ENCODE results near the gene SAMD4B. TPM values are rescaled to one million over a fixed set of nuclear protein-coding genes. Genes with fewer than 3 reads are reported as not detected.

SAMD4B gene
- total RNA-seq, 1 experiment from 2014 or later: 164 TPM

DNA sequence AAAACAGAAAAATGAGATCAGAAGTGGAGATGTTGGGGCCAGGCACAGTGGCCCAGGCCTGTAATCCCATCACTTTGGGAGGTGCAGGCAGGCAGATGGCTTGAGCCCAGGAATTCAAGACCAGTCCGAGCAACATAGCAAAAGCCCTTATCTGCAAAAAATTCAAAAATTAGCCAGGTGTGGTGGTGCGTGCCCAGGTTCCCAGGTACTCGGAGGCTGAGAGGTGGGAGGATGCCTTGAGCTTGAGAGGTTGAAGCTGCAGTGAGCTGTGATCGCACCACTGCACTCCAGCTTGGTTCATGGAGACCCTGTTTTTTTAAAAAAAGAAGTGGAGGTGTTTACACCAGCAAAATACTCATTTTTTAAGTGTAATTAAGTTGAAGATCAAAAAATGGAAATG is 57.8 kb downstream of the SAMD4B start (continued):
- TF ChIP-seq ATF6 (CRISPR knock-in tag; IDR thresholded peaks at IDR 0.05) (no peak), ZNF317 (CRISPR knock-in tag; IDR thresholded peaks at IDR 0.05; ENCODE audit: borderline replicate concordance, low read depth) (no peak)

- Mint-ChIP-seq H3K36me3 (peaks cover 2% of the 10 kb centered on the region; the same call in 1 of the 2 replicates), H3K4me1 (peaks cover 42% of the 10 kb centered on the region), H3K9me3 (no peaks in the 10 kb centered on the region), H3K4me3 (no peak overlapping the region; the same call in 1 of the 2 replicates), H3K27ac (peak overlapping the region; percentile 81), H3K27me3 (ENCODE audit: low read depth) (no peaks in the 10 kb centered on the region)
- ATAC-seq (no peak), DNase-seq (ENCODE audit: low spot score) (no peak)
- TF ChIP-seq NFE2L1 (CRISPR knock-in tag; IDR thresholded peaks at IDR 0.05) (no peak), TEAD1 (CRISPR knock-in tag; IDR thresholded peaks at IDR 0.05) (no peak), GRHL2 (CRISPR knock-in tag; IDR thresholded peaks at IDR 0.05; ENCODE audit: insufficient replicate concordance, severe bottlenecking) (no peak), ZNF263 (CRISPR knock-in tag; IDR thresholded peaks at IDR 0.05; ENCODE audit: low read depth) (no peak), STAT6 (CRISPR knock-in tag; conservative IDR thresholded peaks at IDR 0.05; ENCODE audit: low read depth) (no peak), JAZF1 (CRISPR knock-in tag; IDR thresholded peaks at IDR 0.05) (no peak)
- CTCF ChIA-PET: interaction anchor here (1.8 to 2.4 kb wide), 3 partner anchors 10 to 73 kb away, joined by 4 to 12 read pairs (median 9); partner anchors contain the start of genes MED29, PAF1 and PLEKHG2
- POLR2A ChIA-PET: interaction anchor here (1.1 to 3.5 kb wide), 4 partner anchors 10 to 31 kb away, joined by 3 to 25 read pairs (median 6); partner anchors contain the start of genes MED29 and PAF1
Observed at GRCh38 chr19:39401070-39401548, 58.9 kb downstream of the SAMD4B start.

- peak overlapping the region; percentile 81 for H3K27ac Mint-ChIP-seq
- CTCF ChIA-PET: interaction anchor here (0.7 to 2.4 kb wide), 5 partner anchors 10 to 198 kb away, joined by 3 to 12 read pairs (median 4); partner anchors contain the start of genes MED29, PAF1, PLEKHG2 and SYCN
- DNase-seq (ENCODE audit: low spot score) (no peak), ATAC-seq (no peak)
- H3K9me3 Mint-ChIP-seq: no peaks in the 10 kb centered on the region
- peak overlapping the region; percentile 91 for H3K4me3 Mint-ChIP-seq
- no peaks in the 10 kb centered on the region for H3K27me3 Mint-ChIP-seq (ENCODE audit: low read depth)
- peaks cover 2% of the 10 kb centered on the region; the same call in 1 of the 2 replicates for H3K36me3 Mint-ChIP-seq
- peaks cover 45% of the 10 kb centered on the region for H3K4me1 Mint-ChIP-seq
- POLR2A ChIA-PET: interaction anchor here (0.6 to 3.5 kb wide), 7 partner anchors 9 to 34 kb away, joined by 3 to 25 read pairs (median 4); partner anchors contain the start of genes MED29, PAF1 and RPS16
- TF ChIP-seq ZNF423 (CRISPR knock-in tag; IDR thresholded peaks at IDR 0.05) (no peak), ELF4 (CRISPR knock-in tag; IDR thresholded peaks at IDR 0.05; ENCODE audit: low read depth) (no peak), ZNF317 (CRISPR knock-in tag; IDR thresholded peaks at IDR 0.05; ENCODE audit: borderline replicate concordance, low read depth) (no peak), CDX4 (CRISPR knock-in tag; IDR thresholded peaks at IDR 0.05; ENCODE audit: borderline replicate concordance) (no peak), PRRX2 (CRISPR knock-in tag; IDR thresholded peaks at IDR 0.05) (no peak), SP1 (CRISPR knock-in tag; conservative IDR thresholded peaks at IDR 0.05) (no peak), GTF2I (CRISPR knock-in tag; conservative IDR thresholded peaks at IDR 0.05) (no peak), ZNF121 (CRISPR knock-in tag; IDR thresholded peaks at IDR 0.05) (peak; percentile 100), ZNF396 (CRISPR knock-in tag; IDR thresholded peaks at IDR 0.05; ENCODE audit: borderline replicate concordance) (no peak), ZNF671 (CRISPR knock-in tag; IDR thresholded peaks at IDR 0.05) (no peak), MYBL2 (CRISPR knock-in tag; IDR thresholded peaks at IDR 0.05) (no peak), CBFB (CRISPR knock-in tag; IDR thresholded peaks at IDR 0.05; ENCODE audit: low read depth) (no peak), E2F1 (CRISPR knock-in tag; IDR thresholded peaks at IDR 0.05) (no peak), MAX (CRISPR knock-in tag; IDR thresholded peaks at IDR 0.05) (0 out of 2 replicates have a peak, but pooled peaks have one; percentile 28), ESRRA (CRISPR knock-in tag; IDR thresholded peaks at IDR 0.05; ENCODE audit: borderline replicate concordance) (no peak), GABPB1 (CRISPR knock-in tag; IDR thresholded peaks at IDR 0.05) (peak; percentile 52; the same call in 1 of the 2 replicates)
Observed at GRCh38 chr19:39401549-39402345, 59.5 kb downstream of the SAMD4B start.

Measured in WTC11 (cell line).